Measurements from ENCODE around the gene GPR152.

- no peak for TF ChIP-seq POLR2A (IDR thresholded peaks at IDR 0.05)
- TF ChIP-seq CTCF (IDR thresholded peaks at IDR 0.05): no peak
- TF ChIP-seq EP300 (IDR thresholded peaks at IDR 0.05): no peak
These were observed 42.9 kb upstream of the GPR152 start for GRCh38 chr11:67495234-67496005.
